Middle frontal gyrus (tissue), 1 donor: Measurements from ENCODE around the gene RBMS1.

ENCODE experiments used
- DNase-seq: peaks from one replicate; pipeline ENCODE4 v3.0.0-alpha.2; 2015; ENCODE audit warnings: low spot score; ENCODE audit errors: extremely low spot score

Gene RBMS1

DNA sequence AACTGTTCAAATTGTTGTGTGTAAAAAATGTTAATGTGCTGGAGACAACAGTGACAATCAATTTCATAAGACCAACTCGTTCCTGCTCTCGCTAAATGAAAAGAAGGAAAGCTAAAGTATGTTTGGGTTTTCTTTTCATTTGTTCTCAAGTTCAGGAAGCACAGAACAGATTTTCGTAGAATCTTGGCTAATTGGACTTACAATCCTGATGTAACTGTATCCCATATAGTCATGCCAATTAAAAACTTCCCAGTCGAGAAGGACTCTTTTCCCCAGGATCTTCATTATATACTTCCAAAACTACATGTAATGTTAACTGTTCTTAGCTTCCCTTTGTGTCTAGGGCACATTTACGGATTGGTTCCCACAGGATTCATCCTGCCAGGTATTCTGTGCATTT lies 158.2 kb downstream of the RBMS1 start:
- no peak for DNase-seq

DNA sequence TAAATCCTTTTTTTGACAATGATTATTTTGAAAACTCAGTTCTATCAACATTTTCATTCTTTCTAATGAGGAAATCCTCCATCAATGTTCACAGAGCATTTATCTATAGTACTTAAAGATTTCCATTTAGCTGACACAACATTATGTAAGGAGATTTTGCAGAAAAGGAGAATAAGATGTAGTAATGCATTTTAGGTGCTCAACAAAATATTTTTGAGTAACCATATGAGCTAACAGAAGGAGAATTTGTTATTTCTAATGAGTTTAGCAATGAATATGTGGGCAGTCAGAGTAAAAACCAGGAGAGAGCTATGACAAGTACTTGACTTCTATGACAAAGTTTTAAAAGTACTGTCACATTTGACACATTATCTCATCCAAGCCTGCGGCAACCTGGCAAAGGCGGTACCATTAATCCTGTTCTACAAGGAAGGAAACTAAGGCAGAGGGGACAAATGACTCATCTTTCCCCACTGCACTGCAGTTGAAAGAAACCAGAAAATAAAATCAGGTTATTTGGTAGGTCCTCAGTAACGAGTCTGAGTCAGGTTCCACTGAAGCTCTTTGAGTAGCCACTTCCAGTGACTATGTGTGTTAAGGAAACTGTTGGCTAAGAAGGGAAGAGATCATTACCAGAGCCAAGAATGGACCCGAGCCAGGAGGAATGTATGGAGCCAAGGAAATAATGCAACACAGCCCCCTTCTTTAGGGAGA lies 159.4 kb downstream of the RBMS1 start:
- no peak for DNase-seq

GRCh38 chr2:160333324-160334027 lies 160.1 kb downstream of the RBMS1 start:
- DNase-seq, result no peak

DNA sequence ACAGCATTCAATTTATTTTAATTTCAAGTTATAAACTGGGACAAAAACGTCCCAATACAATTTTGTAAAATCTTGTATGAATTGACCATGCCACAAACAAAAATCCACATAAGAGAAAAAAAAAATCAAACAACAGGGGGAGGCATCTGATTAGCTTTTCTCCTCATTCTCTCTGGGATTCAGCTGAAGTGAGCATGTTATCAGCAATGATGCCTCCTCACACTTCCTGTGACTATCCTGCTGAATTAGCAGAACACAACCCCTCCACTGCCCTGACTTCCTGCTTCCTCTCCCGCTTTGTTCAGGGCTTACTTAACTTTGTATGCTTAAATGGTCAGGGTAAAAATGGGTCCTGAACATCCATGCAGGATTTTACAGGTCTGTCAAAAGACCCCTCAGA lies 161.3 kb downstream of the RBMS1 start:
- no peak for DNase-seq

DNA sequence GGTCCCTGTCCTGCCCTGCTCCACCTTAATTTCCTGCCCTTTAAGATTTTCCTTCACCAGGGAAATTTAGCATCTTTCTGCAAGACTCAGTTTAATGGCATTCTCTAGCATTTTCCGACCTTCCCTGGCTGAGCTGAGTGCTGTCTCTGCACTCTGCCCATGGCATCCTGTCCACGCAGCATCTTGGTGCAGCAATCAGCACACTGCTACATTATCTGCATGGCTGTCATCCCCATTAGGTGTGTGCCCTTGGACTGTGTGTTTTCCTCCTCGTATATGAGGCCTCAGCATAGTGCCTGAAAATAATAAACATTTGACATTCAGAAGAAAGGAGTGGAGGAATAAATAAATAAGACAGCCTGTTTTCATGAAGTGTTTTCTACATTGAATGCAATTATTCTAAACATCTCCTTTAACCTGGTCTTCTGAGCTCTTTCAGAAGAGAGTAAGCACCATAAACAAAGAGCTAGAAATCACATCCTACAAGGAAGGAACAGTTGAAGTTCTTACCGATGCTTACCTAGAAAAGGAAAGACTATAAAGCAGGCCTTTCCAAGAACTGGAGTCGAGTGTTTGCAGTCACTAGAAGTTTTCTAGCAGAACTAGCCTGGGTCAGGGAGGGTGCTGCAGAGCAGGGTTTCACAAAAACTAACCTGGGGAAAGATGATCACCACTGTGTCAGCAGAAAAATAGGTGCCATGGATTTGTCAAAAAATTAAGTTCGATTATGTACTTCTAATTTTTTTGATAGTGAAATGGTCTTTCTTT lies 162.2 kb downstream of the RBMS1 start:
- DNase-seq, result no peak

- DNase-seq, result no peak
Observed at GRCh38 chr2:160328811-160329527, 164.6 kb downstream of the RBMS1 start.

DNA sequence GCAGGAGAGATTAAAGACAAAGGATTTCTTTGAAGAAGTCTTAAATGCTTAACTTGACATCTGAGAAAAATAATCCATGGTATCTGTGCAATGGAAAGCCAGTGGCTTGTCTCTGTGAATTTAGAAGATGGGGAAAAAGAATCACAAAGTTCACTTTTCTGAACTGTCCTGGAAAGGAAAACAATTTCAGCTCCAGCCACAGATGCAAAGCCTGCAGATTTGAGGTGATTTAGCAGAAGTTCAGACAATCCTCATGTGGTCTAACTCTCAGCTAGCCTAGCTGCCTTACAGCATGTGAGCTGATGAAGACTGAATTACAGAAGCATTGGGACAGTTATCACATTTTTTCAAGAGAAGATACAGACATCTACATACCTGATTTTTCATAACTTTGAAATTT lies 166.8 kb downstream of the RBMS1 start:
- DNase-seq, result no peak

- DNase-seq, result no peak
Observed at GRCh38 chr2:160325418-160325817, 168.2 kb downstream of the RBMS1 start.

GRCh38 chr2:160324917-160325316 lies 168.7 kb downstream of the RBMS1 start:
- DNase-seq, result no peak

DNA sequence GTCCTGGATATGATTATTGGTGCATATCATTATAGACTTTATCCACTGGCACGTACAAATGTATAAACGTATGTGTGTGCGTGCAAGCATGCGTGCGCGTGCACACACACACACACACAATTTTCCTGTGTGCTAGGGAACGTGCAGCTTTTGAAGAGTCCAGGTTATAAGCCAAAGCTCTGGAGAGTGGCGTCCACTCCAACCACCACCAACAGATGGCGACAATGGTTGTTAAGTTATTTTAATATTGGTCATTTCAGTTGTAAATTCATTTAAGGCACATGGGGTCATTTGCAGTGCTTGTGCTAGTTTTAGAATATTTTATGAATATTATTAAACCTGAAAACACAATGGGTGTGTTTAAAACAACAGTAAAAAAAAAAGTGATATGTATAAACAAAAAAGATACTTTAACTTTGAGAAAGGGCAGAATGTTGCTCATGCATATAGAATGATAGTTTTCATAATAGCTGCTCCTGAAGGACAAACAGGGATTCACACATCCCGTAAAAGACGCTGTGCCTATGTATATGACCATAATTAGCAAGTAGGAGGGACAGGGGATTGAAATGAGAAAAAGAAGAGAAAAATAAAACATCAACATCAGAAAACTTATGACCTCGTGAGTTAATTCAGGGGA lies 169.3 kb downstream of the RBMS1 start:
- no peak for DNase-seq

GRCh38 chr2:160322320-160322719 lies 171.3 kb downstream of the RBMS1 start:
- DNase-seq, result no peak

- DNase-seq, result no peak
Observed at GRCh38 chr2:160321006-160321405, 172.6 kb downstream of the RBMS1 start.

GRCh38 chr2:160319700-160320099 lies 173.9 kb downstream of the RBMS1 start:
- no peak for DNase-seq

- DNase-seq, result no peak
Observed at GRCh38 chr2:160318218-160318617, 175.4 kb downstream of the RBMS1 start.

- no peak for DNase-seq
Observed at GRCh38 chr2:160317181-160318099, 176.2 kb downstream of the RBMS1 start.

GRCh38 chr2:160315337-160315736 lies 178.3 kb downstream of the RBMS1 start:
- DNase-seq, result no peak

GRCh38 chr2:160310118-160310828 lies 183.3 kb downstream of the RBMS1 start:
- DNase-seq, result no peak

- DNase-seq, result no peak
Observed at GRCh38 chr2:160309585-160309984, 184.0 kb downstream of the RBMS1 start.

DNA sequence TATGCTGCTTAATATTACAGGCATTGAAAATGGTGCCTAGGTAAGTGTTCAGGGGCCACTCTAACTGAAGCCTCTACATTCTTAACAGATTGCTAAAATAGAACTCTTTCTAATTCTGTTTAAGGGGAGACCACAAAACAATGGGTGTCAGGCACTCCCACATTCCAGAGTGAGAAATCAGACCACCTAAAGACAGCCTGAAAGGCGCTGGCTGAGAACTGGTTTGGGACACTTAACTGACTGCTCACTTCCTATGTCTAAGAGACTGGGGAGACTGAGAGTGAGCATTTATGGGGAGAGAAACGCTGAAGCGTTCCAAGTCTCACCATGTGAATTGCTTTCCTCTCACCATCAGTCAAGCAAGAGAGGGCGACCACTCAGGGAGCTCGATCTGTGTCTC lies 184.7 kb downstream of the RBMS1 start:
- DNase-seq, result no peak
